ENCODE measurements around the gene CYP4B1.

- TF ChIP-seq, protein P1, sequence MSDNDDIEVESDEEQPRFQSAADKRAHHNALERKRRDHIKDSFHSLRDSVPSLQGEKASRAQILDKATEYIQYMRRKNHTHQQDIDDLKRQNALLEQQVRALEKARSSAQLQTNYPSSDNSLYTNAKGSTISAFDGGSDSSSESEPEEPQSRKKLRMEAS (IDR thresholded peaks at IDR 0.05), result no peak
- TF ChIP-seq RAD21 (IDR thresholded peaks at IDR 0.05; ENCODE audit: low read depth), result no peak
- TF ChIP-seq TAF1 (IDR thresholded peaks at IDR 0.05; ENCODE audit: low read depth), result no peak
- no peak for TF ChIP-seq CEBPB (IDR thresholded peaks at IDR 0.05)
- no peak for TF ChIP-seq EP300 (IDR thresholded peaks at IDR 0.05; ENCODE audit: borderline replicate concordance)
- no peak for TF ChIP-seq YY1 (IDR thresholded peaks at IDR 0.05; ENCODE audit: low read depth)
- TF ChIP-seq REST (IDR thresholded peaks at IDR 0.05; ENCODE audit: low read depth), result no peak
- TF ChIP-seq NFIC (IDR thresholded peaks at IDR 0.05), result no peak
- no peak for TF ChIP-seq TEAD4 (IDR thresholded peaks at IDR 0.05)
These were observed 8.3 kb upstream of the CYP4B1 start for GRCh38 chr1:46790446-46791101.
